Stimulated activated effector memory CD8-positive, alpha-beta T cell treated with anti-CD3 and anti-CD28 coated beads, Interleukin-12 subunit alpha, Interleukin-12 subunit beta, amount 100 ng/mL, for 72 hours (primary cell): ENCODE results near the gene ZSCAN2.

ENCODE experiments used
- ATAC-seq: fragments of 150-1000 bp; cut with Tn5 transposase; 2 replicates; pipeline ENCODE4 v1.10.0; 2021
- DNase-seq, 2 donors: peaks; one replicate each; pipeline ENCODE4 v3.0.0; 2021 to 2022; ENCODE audit warnings: low spot score in 2 of 2
- H3K27ac Mint-ChIP-seq: one replicate; pipeline ENCODE4 v1.8.0; 2022; ENCODE audit warnings: mild to moderate bottlenecking, mixed read lengths
- H3K36me3 Mint-ChIP-seq: one replicate; pipeline ENCODE4 v1.8.0; 2022; ENCODE audit warnings: mild to moderate bottlenecking, mixed read lengths
- H3K4me1 Mint-ChIP-seq: one replicate; pipeline ENCODE4 v1.8.0; 2022; ENCODE audit warnings: mixed read lengths
- H3K4me3 Mint-ChIP-seq: one replicate; pipeline ENCODE4 v1.8.0; 2022; ENCODE audit warnings: mild to moderate bottlenecking, mixed read lengths
- H3K9me3 Mint-ChIP-seq: one replicate; pipeline ENCODE4 v1.8.0; 2022; ENCODE audit warnings: mixed read lengths

Gene ZSCAN2

GRCh38 chr15:84659904-84660781, 59.3 kb downstream of the ZSCAN2 start:
- H3K9me3 Mint-ChIP-seq, result no peaks in the 10 kb centered on the region
- DNase-seq (no peak), ATAC-seq (no peak)
- H3K36me3 Mint-ChIP-seq, result peaks cover 41% of the 10 kb centered on the region
- peak overlapping the region; percentile 12 for H3K27ac Mint-ChIP-seq
- peaks cover 44% of the 10 kb centered on the region for H3K4me1 Mint-ChIP-seq
- H3K4me3 Mint-ChIP-seq, result no peak overlapping the region

- Mint-ChIP-seq H3K27ac (no peak overlapping the region), H3K9me3 (no peaks in the 10 kb centered on the region)
- ATAC-seq, result no peak
Measured at GRCh38 chr15:84661001-84661400, 60.2 kb downstream of the ZSCAN2 start.

GRCh38 chr15:84666373-84666772, 65.6 kb downstream of the ZSCAN2 start:
- no peaks in the 10 kb centered on the region for H3K9me3 Mint-ChIP-seq
- ATAC-seq, result no peak
- H3K4me3 Mint-ChIP-seq, result no peak overlapping the region
- peaks cover 43% of the 10 kb centered on the region for H3K4me1 Mint-ChIP-seq
- H3K36me3 Mint-ChIP-seq, result peaks cover 77% of the 10 kb centered on the region
- no peak for DNase-seq
- peak overlapping the region; percentile 46 for H3K27ac Mint-ChIP-seq

More at GRCh38 chr15:84661001-84661400, 60.2 kb downstream of the ZSCAN2 start:
- H3K4me3 Mint-ChIP-seq, result no peak overlapping the region
- H3K4me1 Mint-ChIP-seq, result peaks cover 36% of the 10 kb centered on the region
- no peak for DNase-seq
- H3K36me3 Mint-ChIP-seq, result peaks cover 41% of the 10 kb centered on the region

GRCh38 chr15:84668221-84668982, 67.6 kb downstream of the ZSCAN2 start:
- no peaks in the 10 kb centered on the region for H3K9me3 Mint-ChIP-seq
- peaks cover 53% of the 10 kb centered on the region for H3K4me1 Mint-ChIP-seq
- H3K36me3 Mint-ChIP-seq, result peaks cover 87% of the 10 kb centered on the region
- ATAC-seq, result no peak
- peak overlapping the region; percentile 13 for H3K4me3 Mint-ChIP-seq
- H3K27ac Mint-ChIP-seq, result peak overlapping the region; percentile 88
- no peak for DNase-seq

GRCh38 chr15:84669726-84670125, 68.9 kb downstream of the ZSCAN2 start:
- Mint-ChIP-seq H3K9me3 (no peaks in the 10 kb centered on the region), H3K27ac (peak overlapping the region; percentile 88), H3K36me3 (peaks cover 87% of the 10 kb centered on the region), H3K4me1 (peaks cover 53% of the 10 kb centered on the region), H3K4me3 (no peak overlapping the region)
- peak; percentile 17 for ATAC-seq
- no peak for DNase-seq

- no peak for ATAC-seq
- DNase-seq, result no peak
- Mint-ChIP-seq H3K9me3 (no peaks in the 10 kb centered on the region), H3K4me1 (peaks cover 50% of the 10 kb centered on the region), H3K4me3 (no peak overlapping the region), H3K36me3 (peaks cover 87% of the 10 kb centered on the region), H3K27ac (peak overlapping the region; percentile 6)
Measured at GRCh38 chr15:84671211-84671610, 70.4 kb downstream of the ZSCAN2 start.
